Psoas muscle (tissue), 8 donors: Measurements from ENCODE around the gene CCDC57. TPM values are rescaled to one million over a fixed set of nuclear protein-coding genes. Genes with fewer than 3 reads are reported as not detected.

Source experiments
- ATAC-seq, 4 donors: fragments of 200-7000 bp; cut with Tn5 transposase; one replicate each; pipeline ENCODE4 v1.9.1; 2020; ENCODE audit warnings: moderate library complexity in 3 of 4, mild to moderate bottlenecking in 2 of 4
- DNase-seq, 2 donors: peaks; one replicate each; pipeline ENCODE4 v3.0.0-alpha.2; 2020
- H3K27ac ChIP-seq: fragments of 200-600 bp; one replicate; pipeline ENCODE4 v1.8.0; 2022
- H3K27me3 ChIP-seq, 3 donors: fragments of 200-600 bp in 1 of 3; one replicate each; pipeline versions ENCODE4 v1.6.1 to v1.8.0; 2013 to 2022; ENCODE audit warnings: low read length in 2 of 3, mild to moderate bottlenecking in 2 of 3, moderate library complexity in 1 of 3; ENCODE audit not compliant: insufficient read depth in 3 of 3
- H3K36me3 ChIP-seq, 2 donors: fragments of 200-600 bp in 1 of 2; one replicate each; pipeline versions ENCODE4 v1.6.1 to v1.8.0; 2013 to 2022; ENCODE audit warnings: low read depth in 1 of 2, mild to moderate bottlenecking in 1 of 2, moderate library complexity in 1 of 2; ENCODE audit not compliant: insufficient read depth in 1 of 2
- H3K4me1 ChIP-seq: fragments of 200-600 bp; one replicate; pipeline ENCODE4 v1.8.0; 2022
- H3K4me3 ChIP-seq: fragments of 200-600 bp; one replicate; pipeline ENCODE4 v1.8.0; 2022; ENCODE audit warnings: mild to moderate bottlenecking
- H3K9me3 ChIP-seq: fragments of 200-600 bp; one replicate; pipeline ENCODE4 v1.8.0; 2022
- CTCF ChIP-seq: fragments of 200-600 bp; IDR thresholded peaks from one replicate; pipeline ENCODE4 v1.8.0; 2022; ENCODE audit warnings: antibody characterized with exemption
- WGBS, 3 donors: extraction: QIAGEN DNeasy Blood & Tissue Kit; methylation state at CpG; one replicate each; pipeline versions ENCODE4 v1.1.6 to v1.1.7; 2013; 5-methylcytosine and 5-hydroxymethylcytosine counted together
- intact Hi-C, 2 donors: fragments of 100-400 bp; cut with DNase I; formaldehyde crosslinking; loops; one replicate each; pipeline versions ENCODE4 v1.11.0 to v1.14.2; 2022
- polyA plus RNA-seq, 3 donors: library from polyadenylated mRNA; stranded (reverse); fragments of 200-250 nt; gene quantifications; one replicate each; pipeline ENCODE4 v1.2.3, GENCODE V29; 2013
- total RNA-seq, 4 donors: library from RNA; stranded (reverse); fragmentation: NEBNext Ultra II Directional in 2 of 4; extraction: Animal tissue kit (Norgen Biotek cat#: 25700) in 2 of 4; gene quantifications; one replicate each; pipeline versions ENCODE4 v1.2.1 to v1.2.4, GENCODE V29; 2021 to 2023
- donor health status: healthy with polysubstance abuse.
- donor health status: DM: no; HTN: no; CAD: no; lungs with moderate emphysema.
- donor health status: Bipolar disorder and iron deficiency.
- donor health status: healthy.
- donor health status: DM: yes; HTN: yes; CAD: no.
- donor health status: DM: no; HTN: no; CAD: no.
- donor health status: DM: no; HTN: no; CAD: no.
- donor health status: DM: yes; HTN: yes; CAD: no.

The CCDC57 gene
- total and polyA plus RNA-seq, 7 donors = 7.2 to 15.3 (median 11.1) TPM

- peak overlapping the region; percentile 5 for H3K4me3 ChIP-seq
- H3K4me1 ChIP-seq = peaks cover 5% of the 10 kb centered on the region
- DNase-seq = peak; percentile 85 to 91
- H3K9me3 ChIP-seq = no peaks in the 10 kb centered on the region
- peak overlapping the region; percentile 23 for H3K27ac ChIP-seq
- intact Hi-C loops = loop anchor here (1.0 to 5.0 kb wide), 3 partner anchors 96 to 115 kb away; no protein-coding TSS in a partner anchor
- peak; percentile 77 to 95 (median 86) for ATAC-seq
- peaks cover 0 to 10% of the 10 kb centered on the region in 2 donors for H3K36me3 ChIP-seq
- H3K27me3 ChIP-seq = no peaks in the 10 kb centered on the region
- 19 to 22% (median 20%) methylated on average over 21 of the region's 21 CpGs for WGBS, 3 donors
- TF ChIP-seq CTCF = peak; percentile 85
These were observed 6.7 kb downstream of the CCDC57 start for GRCh38 chr17:82205720-82206508.

GRCh38 chr17:82204831-82205719, 7.6 kb downstream of the CCDC57 start:
- H3K36me3 ChIP-seq = peaks cover 0 to 18% of the 10 kb centered on the region in 2 donors
- H3K27me3 ChIP-seq = no peaks in the 10 kb centered on the region
- intact Hi-C loops = loop anchor here in 1 of 2 donors (5.0 kb wide), 1 partner anchor 97 kb away; no protein-coding TSS in a partner anchor
- 63 to 73% (median 63%) methylated on average over 25 of the region's 25 CpGs for WGBS, 3 donors
- H3K4me1 ChIP-seq = peaks cover 5% of the 10 kb centered on the region
- H3K4me3 ChIP-seq = no peak overlapping the region
- TF ChIP-seq CTCF = no peak
- H3K27ac ChIP-seq = no peak overlapping the region
- ATAC-seq = peak; percentile 35 to 56 (median 46)
- DNase-seq = no peak
- H3K9me3 ChIP-seq = no peaks in the 10 kb centered on the region

- H3K9me3 ChIP-seq = no peaks in the 10 kb centered on the region
- no peak overlapping the region for H3K27ac ChIP-seq
- H3K27me3 ChIP-seq = no peaks in the 10 kb centered on the region
- intact Hi-C loops = no loop called here
- peaks cover 5% of the 10 kb centered on the region for H3K4me1 ChIP-seq
- WGBS, 3 donors = 87 to 91% (median 91%) methylated on average over 19 of the region's 19 CpGs
- no peak overlapping the region for H3K4me3 ChIP-seq
- peaks cover 0 to 19% of the 10 kb centered on the region in 2 donors for H3K36me3 ChIP-seq
- TF ChIP-seq CTCF = no peak
- DNase-seq (no peak), ATAC-seq (no peak)
These were observed 8.7 kb downstream of the CCDC57 start for GRCh38 chr17:82203920-82204319.

GRCh38 chr17:82202981-82203380, 9.7 kb downstream of the CCDC57 start:
- Histone ChIP-seq H3K9me3 (no peaks in the 10 kb centered on the region), H3K36me3 (peaks cover 0 to 22% of the 10 kb centered on the region in 2 donors), H3K27me3 (no peaks in the 10 kb centered on the region), H3K27ac (no peak overlapping the region), H3K4me1 (peaks cover 5% of the 10 kb centered on the region), H3K4me3 (no peak overlapping the region)
- WGBS, 3 donors = 75 to 78% (median 76%) methylated on average over 10 of the region's 10 CpGs
- ATAC-seq (no peak), DNase-seq (no peak)
- intact Hi-C loops = no loop called here
- no peak for TF ChIP-seq CTCF
